ENCODE measurements around the gene DCHS1.

GRCh38 chr11:6660712-6661111 lies 5.1 kb upstream of the DCHS1 start:
- no peak for TF ChIP-seq CTCF (IDR thresholded peaks at IDR 0.05)
- TF ChIP-seq POLR2A (IDR thresholded peaks at IDR 0.05), result no peak
